Stimulated activated CD8-positive, alpha-beta memory T cell treated with anti-CD3 and anti-CD28 coated beads, Interleukin-7, amount 100 ng/mL, for 4 hours (primary cell): ENCODE measurements around the gene ANKRD44.
"Not testable (repeated sequence)": the region's sequence is repeated elsewhere in the genome, so short reads cannot be mapped to it uniquely, and the experiment has no call there.

Experiments used
- DNase-seq, 2 donors: peaks; one replicate each; pipeline ENCODE4 v3.0.0-alpha.2; 2020; ENCODE audit warnings: low read depth in 2 of 2

ANKRD44 gene

DNA sequence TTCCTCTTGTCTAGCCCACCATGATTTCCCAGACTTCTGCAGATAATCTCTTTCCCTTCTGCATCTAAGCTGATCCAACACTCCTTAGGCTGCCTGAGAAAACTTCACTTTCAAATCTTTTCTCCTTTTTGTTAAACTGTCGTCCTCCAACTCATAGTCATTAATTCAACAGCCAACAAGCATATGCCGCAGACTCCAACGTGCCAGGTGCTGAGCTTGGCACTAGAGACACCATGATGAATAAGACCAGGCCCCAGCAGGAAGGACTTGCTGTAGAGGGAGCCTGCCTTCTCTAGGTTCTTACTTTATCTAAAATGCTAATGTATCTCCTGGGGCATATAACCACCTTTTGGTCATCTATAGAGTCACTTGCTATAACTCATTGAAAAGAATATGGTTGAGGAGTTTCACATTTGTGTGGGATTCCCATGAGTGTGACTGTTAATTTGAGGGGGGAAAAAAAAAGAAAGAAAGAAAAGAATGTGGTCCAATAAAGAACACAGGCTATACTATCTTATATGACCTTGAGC lies 51.0 kb downstream of the ANKRD44 start:
- no peak for DNase-seq

DNA sequence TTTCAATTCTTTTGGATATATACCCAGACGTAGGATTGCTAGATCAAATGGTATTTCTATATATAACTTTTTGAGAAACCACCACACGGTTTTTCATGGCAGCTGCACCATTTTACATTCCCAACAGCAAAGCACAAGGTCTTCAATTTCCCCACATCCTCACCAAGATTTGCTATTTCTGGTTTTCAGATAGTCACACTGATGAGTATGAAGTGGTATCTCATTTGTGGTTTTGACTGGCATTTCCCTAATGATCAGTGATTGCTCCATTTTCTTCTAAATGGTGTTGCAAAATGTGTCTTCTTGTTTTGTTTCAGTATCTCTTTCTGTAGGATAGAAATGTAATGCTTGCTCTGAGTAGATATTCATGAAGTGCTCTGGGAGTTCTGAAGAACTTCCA lies 52.0 kb downstream of the ANKRD44 start:
- no peak for DNase-seq

DNA sequence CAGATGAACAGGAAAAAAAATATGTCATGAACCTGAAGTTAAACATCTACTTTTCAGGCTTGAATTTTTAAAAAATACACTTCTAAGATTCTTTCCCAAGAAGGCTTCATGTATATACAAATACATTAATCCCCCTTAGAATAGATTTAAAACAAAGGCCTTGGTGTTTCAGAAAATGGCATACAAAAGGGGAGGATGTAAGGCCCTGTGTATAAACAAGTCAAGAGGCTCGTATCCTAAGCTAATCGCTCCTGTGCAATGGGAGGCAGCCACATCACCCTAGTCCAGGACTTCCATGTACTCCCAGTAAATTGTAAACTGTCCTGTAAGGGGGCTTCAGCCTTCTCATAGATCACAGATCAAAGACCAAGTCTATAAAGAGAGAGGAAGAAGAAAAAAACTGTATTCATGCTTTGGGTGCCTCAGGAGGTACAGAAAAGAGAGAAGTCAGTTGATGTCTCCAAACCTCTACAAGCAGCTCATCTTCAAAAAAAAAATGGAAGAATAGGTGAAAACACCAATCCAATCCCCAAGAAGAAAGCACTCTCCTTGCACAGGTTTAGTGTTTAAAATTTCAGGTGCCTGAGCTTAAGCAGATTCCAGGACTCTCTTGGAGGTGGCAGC lies 53.9 kb downstream of the ANKRD44 start:
- no peak for DNase-seq

DNA sequence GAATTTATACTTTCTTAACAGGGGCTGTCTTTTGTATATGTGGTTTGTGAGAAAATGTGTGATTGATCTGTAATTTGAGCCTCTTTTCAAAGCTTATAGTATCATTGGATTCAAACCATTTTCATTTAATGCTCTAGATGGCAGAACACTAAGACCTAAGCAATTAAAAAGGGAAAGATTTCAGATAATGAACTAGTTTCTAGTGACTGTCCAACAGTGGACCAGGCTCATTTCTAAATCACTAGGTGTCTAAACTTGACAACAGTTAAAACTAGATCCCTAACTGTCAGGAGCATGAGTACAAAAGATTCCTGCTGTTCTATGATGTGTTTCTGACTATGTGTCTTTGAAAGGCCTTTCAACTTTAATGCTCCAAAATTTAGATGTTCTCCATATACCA lies 54.6 kb downstream of the ANKRD44 start:
- no peak for DNase-seq

DNA sequence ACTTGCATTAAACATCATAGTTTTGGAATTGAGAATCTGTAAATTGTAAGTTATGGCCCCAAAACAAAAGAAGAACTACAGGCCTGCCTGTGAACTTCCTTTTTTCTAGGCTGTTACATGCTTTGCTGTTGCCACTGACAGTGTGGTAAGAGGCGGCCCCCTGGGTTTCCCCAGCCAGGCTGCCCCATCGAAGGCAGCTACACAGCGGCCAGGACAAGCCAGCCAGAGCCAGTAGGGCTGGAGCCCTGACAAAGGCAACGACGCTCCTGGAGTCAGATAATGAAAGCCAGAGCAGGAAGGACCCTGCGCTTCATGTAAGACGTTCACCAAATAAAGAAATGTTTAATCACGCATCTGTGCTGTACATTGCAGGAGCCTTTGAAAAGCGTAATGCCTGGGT lies 55.0 kb downstream of the ANKRD44 start:
- peak; percentile 57 to 68 for DNase-seq

DNA sequence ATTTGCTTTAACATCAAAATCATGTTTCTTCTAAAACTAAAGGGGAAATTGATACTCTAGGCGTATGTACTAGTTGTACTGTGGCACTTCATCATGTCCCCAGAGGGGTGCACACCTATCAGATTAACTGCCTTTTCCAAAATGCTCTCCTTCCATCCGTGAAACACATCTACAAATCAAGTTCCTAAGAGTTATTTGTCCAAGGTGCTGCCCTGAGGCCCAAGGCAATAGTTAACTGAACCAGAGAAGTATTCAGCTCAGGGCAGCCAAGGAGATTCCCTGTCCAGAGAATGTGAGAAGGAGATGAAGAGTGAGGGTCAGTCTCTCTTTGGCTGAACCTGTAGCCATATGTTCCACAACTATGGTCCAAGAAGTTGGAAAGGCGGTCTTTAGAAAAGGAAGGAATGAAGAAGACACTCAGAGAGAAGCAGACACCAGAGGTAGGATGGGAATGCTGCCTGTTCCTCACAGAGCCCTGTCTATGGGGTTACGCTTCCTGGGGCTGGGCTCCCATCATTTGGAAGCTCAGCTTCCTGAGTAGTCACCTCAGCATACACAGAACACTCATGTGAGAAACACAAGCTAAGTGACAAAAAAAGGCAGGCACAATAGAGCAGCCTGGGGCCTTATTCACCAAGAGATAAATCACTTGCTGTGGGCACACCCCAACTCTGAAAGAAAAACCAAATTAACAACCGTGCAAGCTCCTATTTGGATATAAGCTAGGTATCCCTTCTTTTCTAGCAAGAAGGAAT lies 55.6 kb downstream of the ANKRD44 start:
- no peak for DNase-seq

DNA sequence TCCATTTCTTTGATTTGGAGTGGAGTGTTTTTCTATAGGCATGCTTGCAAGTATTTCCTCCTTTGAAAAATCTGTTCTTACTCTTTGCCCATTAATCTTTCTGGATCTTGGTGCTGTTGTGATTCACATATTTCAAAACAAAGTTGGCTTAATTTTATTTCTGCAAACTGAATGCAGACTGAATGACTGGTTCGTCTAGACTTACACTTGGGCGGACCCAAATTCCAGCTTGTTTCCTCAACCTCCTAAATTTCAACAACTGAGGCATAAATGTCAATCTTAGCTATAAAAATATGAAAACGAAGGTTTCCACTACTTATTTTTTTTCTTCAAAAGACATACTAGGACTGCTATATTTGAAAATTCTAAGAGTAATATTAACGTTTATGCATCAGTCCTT lies 59.0 kb downstream of the ANKRD44 start:
- no peak for DNase-seq

DNA sequence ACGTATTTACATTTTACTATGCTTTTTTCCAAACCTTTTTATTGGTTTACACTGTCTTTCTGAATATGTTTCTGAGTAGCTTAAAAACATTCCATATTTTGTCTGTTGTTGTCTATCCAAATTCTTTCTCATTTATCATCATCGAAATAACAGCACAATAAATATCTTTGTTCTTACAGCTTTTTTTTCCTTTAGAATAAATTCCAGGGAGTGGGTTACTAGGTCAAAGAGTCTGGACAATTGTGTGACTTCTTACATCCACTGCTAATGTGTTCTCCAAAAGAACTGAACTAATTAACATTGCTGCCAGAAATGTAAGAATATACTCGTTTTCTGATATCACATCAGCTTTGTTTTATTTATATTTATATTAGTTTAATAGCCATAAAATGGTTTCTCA lies 59.4 kb downstream of the ANKRD44 start:
- DNase-seq: no peak

DNA sequence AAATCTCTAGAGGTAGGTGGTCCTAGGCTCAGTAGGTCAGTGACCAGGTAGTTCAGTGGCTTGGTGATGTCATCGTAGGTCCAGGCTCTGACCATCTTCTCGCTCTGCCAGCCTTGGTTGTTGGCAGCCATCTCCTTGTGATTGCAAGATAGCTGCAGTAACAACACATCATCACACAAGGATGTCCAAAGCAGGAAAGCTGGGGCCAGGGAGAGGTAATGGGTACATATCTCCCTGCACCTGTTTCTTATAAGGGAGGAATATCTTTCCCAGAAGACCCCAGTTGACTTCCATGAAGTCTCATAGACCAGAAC lies 60.5 kb downstream of the ANKRD44 start:
- DNase-seq: no peak

DNA sequence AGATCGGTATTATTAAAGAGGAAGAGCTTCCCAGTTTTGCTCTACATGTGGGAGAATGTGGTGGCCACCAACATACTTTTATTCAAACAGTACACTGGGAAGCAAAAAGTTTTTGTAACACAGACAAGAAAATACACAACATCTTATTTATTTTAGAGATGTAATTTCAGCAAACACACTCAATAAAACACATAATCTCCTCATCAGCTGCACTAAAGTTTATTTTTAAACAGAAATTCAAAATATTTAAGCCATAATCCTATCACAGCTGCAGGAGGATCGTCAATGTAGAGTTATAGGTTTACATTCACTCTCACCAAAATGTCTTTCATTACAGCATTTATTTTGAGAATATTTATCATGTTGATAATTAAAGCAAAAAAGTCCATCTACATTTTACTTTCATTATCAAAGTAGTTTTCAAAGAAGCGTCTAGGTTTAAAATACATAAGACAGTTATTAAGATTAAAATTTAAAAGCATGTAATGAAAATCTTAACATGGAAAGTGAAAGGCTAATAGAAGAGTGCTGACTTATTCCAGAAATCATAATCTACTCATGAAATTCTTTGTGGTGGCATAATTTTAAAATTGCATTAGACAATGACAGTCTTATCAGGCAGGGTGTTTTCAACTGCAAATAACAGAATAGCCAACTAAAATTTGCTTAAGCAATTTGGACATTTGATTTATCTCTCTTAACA lies 61.0 kb downstream of the ANKRD44 start:
- DNase-seq: no peak

DNA sequence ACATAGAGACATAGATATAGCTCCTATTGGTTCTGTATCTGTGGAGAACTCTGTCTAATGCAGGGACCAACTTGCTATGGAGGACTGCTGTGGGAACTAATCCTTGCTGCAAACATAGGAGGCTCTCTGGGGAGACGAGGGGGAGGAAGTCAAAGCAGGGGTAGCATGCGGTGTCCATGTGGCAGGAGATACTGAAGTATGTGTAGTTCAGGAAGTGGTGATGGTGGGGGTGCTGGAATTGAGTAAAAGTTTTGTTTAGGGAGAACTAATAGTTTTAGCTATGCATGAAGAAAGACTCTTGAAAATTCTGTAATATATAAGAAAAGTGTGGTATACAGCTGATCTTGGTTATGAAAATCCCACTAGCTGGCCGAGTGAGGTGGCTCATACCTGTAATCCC lies 62.0 kb downstream of the ANKRD44 start:
- DNase-seq: peak in 1 of 2 donors; percentile 18

DNA sequence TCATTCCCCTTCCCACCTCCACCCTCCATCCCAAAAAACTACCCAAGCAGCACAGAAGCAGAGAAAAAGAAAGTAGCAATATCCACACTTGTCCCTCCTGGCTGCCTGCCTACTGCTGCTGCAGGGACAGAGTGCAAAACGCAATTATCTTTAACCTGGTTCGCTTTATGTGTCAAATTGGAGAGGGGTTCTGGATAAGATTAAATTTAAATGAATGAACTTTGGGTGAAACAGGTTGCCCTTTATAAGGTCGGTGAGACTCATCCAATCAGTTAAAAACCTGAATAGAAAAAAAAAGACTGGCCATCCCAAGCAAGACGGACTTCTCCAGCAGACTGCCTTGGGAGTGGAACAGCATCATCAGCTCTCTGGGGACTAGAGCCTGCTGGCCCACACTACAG lies 62.6 kb downstream of the ANKRD44 start:
- no peak for DNase-seq

DNA sequence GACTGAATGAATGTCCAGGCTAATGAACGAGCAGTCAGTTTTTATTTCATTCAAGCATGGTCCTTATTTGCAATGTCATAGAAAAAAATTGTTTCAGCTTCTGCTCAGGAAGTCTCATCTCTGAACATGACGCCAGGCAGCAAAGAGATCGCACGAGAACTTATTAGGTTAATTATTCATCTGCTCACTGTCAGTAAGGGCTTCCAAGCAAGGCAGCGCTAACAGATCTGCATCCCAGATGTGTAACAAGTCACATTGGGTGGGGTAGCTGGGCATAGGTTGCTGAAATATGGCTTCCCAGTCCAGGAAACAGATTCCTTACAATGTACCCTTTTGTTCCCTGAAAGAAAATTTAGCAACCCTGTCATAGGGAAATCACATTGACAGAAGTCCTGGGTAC lies 63.5 kb downstream of the ANKRD44 start:
- no peak for DNase-seq

DNA sequence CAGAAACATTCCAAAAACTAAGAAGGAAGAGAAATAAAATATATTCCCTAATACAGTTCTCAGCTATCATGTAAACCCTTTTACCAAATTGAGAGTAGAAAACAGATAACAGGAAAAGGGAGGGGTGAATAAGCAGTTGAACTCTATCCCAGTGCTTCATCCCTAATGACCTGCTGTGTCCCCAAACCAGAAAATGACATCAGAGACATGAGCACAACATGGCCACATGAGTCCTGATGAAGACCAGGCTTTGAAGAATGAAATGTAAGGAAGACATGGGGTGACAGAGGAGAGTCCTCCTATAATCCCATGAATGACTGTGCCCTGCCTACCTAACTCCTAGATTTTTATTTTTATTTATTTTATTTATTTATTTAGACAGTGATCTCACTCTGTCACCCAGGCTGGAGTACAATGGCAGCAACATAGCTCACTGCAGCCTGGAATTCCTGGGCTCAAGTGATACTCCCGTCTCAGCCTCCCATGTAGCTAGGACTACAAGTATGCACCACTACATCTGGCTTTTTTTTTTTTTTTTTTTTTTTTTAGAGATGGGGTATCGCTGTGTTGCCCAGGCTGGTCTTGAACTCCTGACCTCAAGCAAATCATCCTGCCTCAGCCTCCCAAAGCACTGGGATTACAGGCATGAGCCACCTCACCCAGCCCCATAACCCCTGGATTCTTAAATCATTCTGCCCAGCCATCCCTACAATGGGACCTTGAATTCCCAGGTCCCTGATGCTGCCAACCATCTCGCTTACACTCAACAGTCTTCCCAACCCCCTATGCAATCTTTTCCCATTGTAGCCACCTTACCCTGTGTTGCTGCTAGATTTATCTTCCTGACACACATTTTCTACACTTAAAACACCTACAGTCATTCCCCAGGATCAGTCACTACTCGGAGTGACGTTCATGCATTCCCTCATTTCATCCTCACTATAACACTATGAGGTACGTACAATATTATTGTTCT lies 64.5 kb downstream of the ANKRD44 start:
- DNase-seq: no peak

DNA sequence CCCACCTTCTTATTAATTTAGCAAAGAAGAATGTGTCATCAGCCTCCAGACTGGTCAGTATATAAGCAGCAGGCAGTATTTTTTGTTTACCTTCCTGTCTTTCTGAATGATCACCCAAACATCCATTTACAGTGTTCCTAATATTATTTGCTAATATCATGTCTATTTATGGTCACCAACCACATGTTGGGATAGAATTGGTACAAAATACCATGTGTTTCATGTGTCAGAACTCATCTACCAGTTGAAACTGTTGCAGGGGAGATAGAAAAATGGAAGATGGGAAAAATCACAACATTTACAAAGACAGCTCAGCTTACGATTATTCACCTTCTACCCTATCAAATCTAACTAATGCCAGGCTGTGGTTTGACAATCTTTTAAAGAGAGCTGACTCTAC lies 66.2 kb downstream of the ANKRD44 start:
- DNase-seq: no peak

DNA sequence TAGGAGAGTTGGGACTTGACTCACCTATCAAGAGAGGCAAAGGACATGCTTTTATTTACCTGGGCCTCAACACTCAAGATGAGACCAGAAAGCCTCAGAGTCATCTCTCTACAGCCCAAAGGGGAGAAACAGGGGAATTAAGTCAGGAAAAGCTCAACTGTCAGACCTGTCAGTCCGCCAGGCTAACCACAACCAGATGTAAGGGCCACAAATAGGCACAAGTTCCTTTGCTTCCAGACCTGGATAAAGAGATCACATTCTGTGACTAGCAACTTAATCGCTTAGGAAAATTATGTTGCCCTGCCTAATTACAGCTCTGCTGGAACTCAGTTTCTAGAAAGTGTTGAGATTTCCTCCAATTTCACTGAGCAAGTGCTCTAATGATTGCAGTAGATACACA lies 67.9 kb downstream of the ANKRD44 start:
- no peak for DNase-seq

DNA sequence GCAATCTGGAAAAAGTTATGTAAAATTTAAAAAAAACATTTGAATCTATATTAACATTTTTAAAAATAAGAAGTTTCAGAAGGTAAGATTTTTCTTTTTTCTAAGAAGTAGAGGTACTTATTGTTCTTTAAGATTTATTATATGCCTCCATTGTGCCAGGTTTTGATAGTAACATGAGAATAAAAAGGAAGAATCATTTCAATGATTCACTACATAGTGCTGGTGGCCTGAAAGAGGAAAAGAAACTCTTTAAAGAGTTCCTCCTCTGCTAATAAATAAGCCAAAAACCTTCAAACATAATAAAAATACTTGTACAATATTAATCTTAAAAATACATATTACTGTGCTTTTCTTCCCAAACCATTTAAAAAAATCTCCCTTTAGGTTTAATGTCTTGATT lies 69.0 kb downstream of the ANKRD44 start:
- no peak for DNase-seq

DNA sequence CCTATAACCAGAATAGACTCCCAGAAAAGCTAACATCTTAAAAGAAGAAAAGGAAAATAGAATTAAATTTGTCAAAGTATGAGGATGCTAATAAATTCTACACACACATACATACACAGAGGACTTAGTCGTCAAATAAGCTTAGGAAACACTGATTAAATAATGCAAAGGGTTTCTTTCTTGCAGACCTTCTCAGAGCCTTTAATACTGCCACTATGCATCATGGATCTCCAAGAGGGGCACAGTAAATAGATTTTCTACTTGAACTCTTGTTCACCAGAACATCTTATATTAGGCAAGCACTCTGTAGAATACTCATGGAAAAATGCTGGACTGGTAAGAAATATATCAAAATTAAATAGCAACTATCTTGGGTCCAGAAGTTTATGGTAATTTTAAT lies 69.4 kb downstream of the ANKRD44 start:
- no peak for DNase-seq

DNA sequence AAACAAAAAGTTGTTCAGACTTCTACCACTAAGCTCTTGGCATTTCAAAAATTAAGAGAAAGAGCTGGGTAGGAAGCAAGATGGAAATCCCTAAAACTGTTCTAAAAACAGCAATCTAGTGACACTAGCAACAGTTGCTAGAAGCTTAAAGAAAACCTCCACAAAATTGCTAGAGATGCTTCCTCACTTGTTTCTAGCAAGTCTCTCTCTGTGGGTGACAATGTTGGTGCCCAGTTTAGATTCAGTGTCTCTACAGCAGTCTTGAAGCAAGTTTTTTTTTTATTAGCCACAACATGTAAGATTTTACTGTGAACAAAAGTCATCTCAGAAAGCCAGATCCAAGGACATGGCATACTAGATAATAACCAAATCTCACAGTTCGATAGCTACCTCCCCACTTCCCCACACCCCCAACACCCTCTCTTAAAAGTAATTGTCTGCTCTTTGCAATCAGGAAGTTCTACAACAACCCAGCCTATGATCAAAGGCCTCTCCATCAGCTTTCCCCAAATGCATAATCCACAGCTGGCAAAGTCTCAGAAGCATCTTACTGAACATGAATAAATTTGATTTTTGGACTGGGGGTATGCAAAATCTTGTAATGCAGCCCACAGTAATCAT lies 70.0 kb downstream of the ANKRD44 start:
- DNase-seq: no peak

DNA sequence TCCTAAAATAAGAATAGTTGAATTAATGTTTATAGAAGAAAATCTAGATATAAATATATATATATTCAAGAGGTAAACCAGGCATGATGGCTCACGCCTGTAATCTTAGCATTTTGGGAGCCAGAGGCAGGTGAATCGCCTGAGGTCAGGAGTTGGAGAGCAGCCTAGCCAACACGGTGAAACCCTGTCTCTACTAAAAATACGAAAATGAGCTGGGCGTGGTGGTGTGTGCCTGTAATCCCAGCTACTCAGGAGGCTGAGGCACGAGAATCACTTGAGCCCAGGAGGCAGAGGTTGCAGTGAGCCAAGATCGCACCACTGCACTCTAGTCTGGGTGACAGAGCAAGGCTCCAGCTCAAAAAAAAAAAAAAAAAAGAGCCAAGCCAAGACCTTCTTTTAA lies 70.6 kb downstream of the ANKRD44 start:
- DNase-seq: not testable (repeated sequence)

DNA sequence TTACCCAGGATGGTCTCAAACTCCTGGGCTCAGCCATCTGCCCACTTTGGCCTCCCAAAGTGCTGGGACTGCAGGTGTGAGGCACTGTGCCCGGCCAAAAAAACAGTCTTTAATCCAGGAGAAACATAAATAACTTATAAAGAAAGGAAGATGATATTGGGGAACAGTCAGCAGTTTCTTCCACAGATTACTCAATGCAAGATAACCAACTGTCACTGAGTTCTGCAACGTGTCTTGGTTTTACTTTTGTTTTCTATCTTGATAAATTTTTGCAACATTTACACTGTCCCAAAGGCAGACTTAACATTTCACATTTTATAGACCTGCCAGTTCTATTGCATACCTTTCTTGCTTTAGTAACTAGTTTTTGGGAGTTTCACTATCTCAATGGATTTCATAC lies 71.1 kb downstream of the ANKRD44 start:
- DNase-seq: no peak

DNA sequence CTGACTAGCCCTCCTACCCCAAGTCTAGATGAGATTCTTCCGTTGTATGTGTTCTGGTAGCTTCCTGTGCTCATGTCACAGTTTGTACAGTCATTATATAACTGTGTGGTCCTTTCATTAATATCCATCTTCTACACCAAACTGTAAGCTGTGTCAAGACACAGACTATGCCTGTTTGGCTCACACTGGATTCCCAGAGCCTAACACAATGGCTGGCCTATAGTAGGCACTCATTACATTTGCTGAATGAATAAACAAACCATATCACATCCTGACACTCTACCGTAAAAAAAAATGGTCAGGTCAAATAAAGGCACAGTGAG lies 72.6 kb downstream of the ANKRD44 start:
- no peak for DNase-seq
